Mucosa of descending colon (tissue), 3 donors: ENCODE measurements around the gene LPCAT1. TPM values are rescaled to one million over a fixed set of nuclear protein-coding genes. Genes with fewer than 3 reads are reported as not detected.

Source experiments
- ATAC-seq: fragments of 200-7000 bp; cut with Tn5 transposase; one replicate; pipeline ENCODE4 v1.9.1; 2020; ENCODE audit warnings: mild to moderate bottlenecking, moderate library complexity
- DNase-seq, 3 donors: peaks; one replicate each; pipeline ENCODE4 v3.0.0-alpha.2; 2020
- H3K36me3 ChIP-seq: fragments of 200-600 bp; one replicate; pipeline ENCODE4 v1.8.0; 2021; ENCODE audit warnings: low read depth, mild to moderate bottlenecking
- H3K4me1 ChIP-seq: fragments of 200-600 bp; one replicate; pipeline ENCODE4 v1.8.0; 2021; ENCODE audit warnings: low read depth, mild to moderate bottlenecking
- H3K4me3 ChIP-seq: fragments of 200-600 bp; one replicate; pipeline ENCODE4 v1.8.0; 2021; ENCODE audit warnings: mild to moderate bottlenecking
- H3K9me3 ChIP-seq: fragments of 200-600 bp; one replicate; pipeline ENCODE4 v1.8.0; 2021; ENCODE audit warnings: mild to moderate bottlenecking
- CTCF ChIP-seq: fragments of 200-600 bp; IDR thresholded peaks from one replicate; pipeline ENCODE4 v1.8.0; 2022; ENCODE audit warnings: antibody characterized with exemption, mild to moderate bottlenecking
- intact Hi-C, 2 donors: fragments of 100-400 bp; cut with DNase I in 1 of 2; cut with micrococcal nuclease in 1 of 2; formaldehyde crosslinking; loops; one replicate each; pipeline versions ENCODE4 v1.11.0 to v1.11.1; 2022; cut with DNase I, micrococcal nuclease
- total RNA-seq, 3 donors: library from RNA; stranded (reverse); fragmentation: NEBNext Ultra II Directional in 2 of 3; extraction: Animal tissue kit (Norgen Biotek cat#: 25700) in 2 of 3; gene quantifications; one replicate each; pipeline versions ENCODE4 v1.2.1 to v1.2.4, GENCODE V29; 2021 to 2023
- donor health status: DM: no; HTN: no; CAD: no; lungs with moderate emphysema.
- donor health status: DM: no; HTN: no; CAD: no.
- donor health status: DM: no; HTN: yes; CAD: no.

LPCAT1 gene
- total RNA-seq, 3 donors from 2014 or later: 6.7 to 27.2 (median 26.0) TPM

- DNase-seq: no peak
- Histone ChIP-seq H3K36me3 (no peaks in the 10 kb centered on the region), H3K9me3 (no peaks in the 10 kb centered on the region), H3K4me3 (no peak overlapping the region), H3K4me1 (no peaks in the 10 kb centered on the region)
- intact Hi-C loops: no loop called here
- TF ChIP-seq CTCF: no peak
- no peak for ATAC-seq
Observed at GRCh38 chr5:1497795-1498622, 25.8 kb downstream of the LPCAT1 start.

GRCh38 chr5:1497242-1497777 is 26.4 kb downstream of the LPCAT1 start:
- Histone ChIP-seq H3K4me3 (no peak overlapping the region), H3K36me3 (no peaks in the 10 kb centered on the region), H3K4me1 (no peaks in the 10 kb centered on the region), H3K9me3 (no peaks in the 10 kb centered on the region)
- DNase-seq (peak in 1 of 3 donors; percentile 42), ATAC-seq (peak; percentile 7)
- TF ChIP-seq CTCF: no peak
- intact Hi-C loops: no loop called here

- ATAC-seq (no peak), DNase-seq (no peak)
- no peaks in the 10 kb centered on the region for H3K4me1 ChIP-seq
- no peak for TF ChIP-seq CTCF
- no peaks in the 10 kb centered on the region for H3K9me3 ChIP-seq
- intact Hi-C loops: no loop called here
- no peak overlapping the region for H3K4me3 ChIP-seq
- H3K36me3 ChIP-seq: no peaks in the 10 kb centered on the region
Observed at GRCh38 chr5:1495525-1495897, 28.2 kb downstream of the LPCAT1 start.

GRCh38 chr5:1494780-1495524 is 28.8 kb downstream of the LPCAT1 start:
- Histone ChIP-seq H3K36me3 (no peaks in the 10 kb centered on the region), H3K4me3 (no peak overlapping the region), H3K9me3 (no peaks in the 10 kb centered on the region), H3K4me1 (no peaks in the 10 kb centered on the region)
- intact Hi-C loops: no loop called here
- TF ChIP-seq CTCF: no peak
- DNase-seq (peak; percentile 36 to 88 (median 62)), ATAC-seq (peak; percentile 71)

GRCh38 chr5:1493941-1494340 is 29.8 kb downstream of the LPCAT1 start:
- no peaks in the 10 kb centered on the region for H3K9me3 ChIP-seq
- no peaks in the 10 kb centered on the region for H3K4me1 ChIP-seq
- ATAC-seq (no peak), DNase-seq (no peak)
- no peaks in the 10 kb centered on the region for H3K36me3 ChIP-seq
- intact Hi-C loops: no loop called here
- TF ChIP-seq CTCF: no peak
- no peak overlapping the region for H3K4me3 ChIP-seq
